A549 (cell line): Measurements from ENCODE around the gene THSD7A. TPM values are rescaled to one million over a fixed set of nuclear protein-coding genes. Genes with fewer than 3 reads are reported as not detected.

Experiments
- ATAC-seq, 2 experiments: fragments of 200-7000 bp in 1 of 2; fragments of >200 bp in 1 of 2; cut with Nextera tagmentation in 1 of 2; cut with Tn5 transposase in 1 of 2; 3 replicates each; pipeline versions ENCODE4 v1.8.0 to v1.9.1; 2018 to 2020; ENCODE audit warnings: mild to moderate bottlenecking in 1 of 2, moderate library complexity in 1 of 2
- CTCF ChIA-PET: fragments of 300-600 bp; sonication (Branson Sonifier 250); formaldehyde crosslinking; extraction: SDS; loops from one replicate; lab custom pipeline; 2021; ENCODE audit warnings: antibody characterized with exemption, inconsistent platforms; lab: Yijun Ruan, JAX
- POLR2A ChIA-PET: fragments of 350-600 bp; formaldehyde crosslinking; extraction: SDS; loops from one replicate; lab custom pipeline; 2021; ENCODE audit warnings: antibody characterized with exemption, inconsistent platforms; lab: Yijun Ruan, JAX
- DNase-seq, 2 experiments: peaks; one replicate each; pipeline versions ENCODE4 v3.0.0 to v3.0.0-alpha.2; 2011 to 2016; ENCODE audit warnings: low read depth in 1 of 2, low spot score in 1 of 2
- FAIRE-seq: peaks from 2 replicates; lab custom pipeline; 2011; peaks lifted over from hg19 to GRCh38; lab: Jason Lieb, UNC
- H3K27ac ChIP-seq, 2 experiments: fragments of >200 bp; sonication (Bioruptor Twin); formaldehyde crosslinking; 3 replicates each; pipeline ENCODE4 v1.5.1; 2016 to 2017
- H3K4me1 ChIP-seq: fragments of >200 bp; sonication (Bioruptor Twin); formaldehyde crosslinking; 3 replicates; pipeline ENCODE4 v1.6.1; 2016
- H3K4me2 ChIP-seq: fragments of >200 bp; sonication (Bioruptor Twin); formaldehyde crosslinking; 3 replicates; pipeline ENCODE4 v1.6.1; 2016
- H3K4me3 ChIP-seq: fragments of >200 bp; sonication (Bioruptor Twin); formaldehyde crosslinking; 3 replicates; pipeline ENCODE4 v1.5.1; 2016
- H3K9me3 ChIP-seq: fragments of >200 bp; sonication (Bioruptor Twin); formaldehyde crosslinking; 3 replicates; pipeline ENCODE4 v1.6.1; 2016
- BCL3 ChIP-seq: fragments of >200 bp; sonication (Bioruptor Twin); formaldehyde crosslinking; IDR thresholded peaks from 3 replicates; pipeline ENCODE4 v1.6.1; 2016
- BHLHE40 ChIP-seq: IDR thresholded peaks from 2 replicates; pipeline ENCODE4 v1.6.1; 2012; ENCODE audit warnings: low read depth, low read length, inconsistent platforms
- CHD2 ChIP-seq: fragments of 150-350 bp; IDR thresholded peaks from 2 replicates; pipeline ENCODE4 v1.6.1; 2014; ENCODE audit warnings: low read length; ENCODE audit not compliant: partially characterized antibody
- E2F6 ChIP-seq: IDR thresholded peaks from 2 replicates; pipeline ENCODE4 v1.6.1; 2012; ENCODE audit warnings: low read depth, borderline replicate concordance
- EHMT2 ChIP-seq: fragments of 200-600 bp; sonication (generic); IDR thresholded peaks from 2 replicates; pipeline ENCODE4 v1.6.1; 2016; ENCODE audit warnings: antibody characterized with exemption, low read depth, mild to moderate bottlenecking, moderate library complexity
- ELK1 ChIP-seq: fragments of 150-350 bp; IDR thresholded peaks from 2 replicates; pipeline ENCODE4 v1.6.1; 2014; ENCODE audit warnings: low read depth, mild to moderate bottlenecking, low read length
- EP300 ChIP-seq, 2 experiments: fragments of >200 bp; sonication (Bioruptor Twin); formaldehyde crosslinking; IDR thresholded peaks; 2 replicates in 1 of 2; 3 replicates in 1 of 2; pipeline ENCODE4 v1.6.1; 2016 to 2017
- FOSB ChIP-seq: fragments of 250-450 bp; sonication (Bioruptor Pico); IDR thresholded peaks from 2 replicates; pipeline ENCODE4 v1.5.0; 2020; ENCODE audit warnings: mild to moderate bottlenecking, moderate library complexity
- HDAC2 ChIP-seq: fragments of 200-600 bp; sonication (generic); IDR thresholded peaks from 2 replicates; pipeline ENCODE4 v1.6.1; 2016
- HEYL ChIP-seq: fragments of 250-450 bp; sonication (Bioruptor Pico); IDR thresholded peaks from 2 replicates; pipeline ENCODE4 v1.8.0; 2021; ENCODE audit warnings: mild to moderate bottlenecking, moderate library complexity
- HMGXB4 ChIP-seq: fragments of 250-450 bp; sonication (Bioruptor Pico); IDR thresholded peaks from 2 replicates; pipeline ENCODE4 v1.5.0; 2021; ENCODE audit warnings: mild to moderate bottlenecking, moderate library complexity, borderline replicate concordance
- HOXB5 ChIP-seq: fragments of 250-450 bp; sonication (Bioruptor Pico); IDR thresholded peaks from 2 replicates; pipeline ENCODE4 v1.5.0; 2020; ENCODE audit warnings: mild to moderate bottlenecking, moderate library complexity
- JUNB ChIP-seq: fragments of >200 bp; sonication (Bioruptor Twin); formaldehyde crosslinking; IDR thresholded peaks from 2 replicates; pipeline ENCODE4 v1.6.1; 2016
- KDM1A ChIP-seq: fragments of 200-600 bp; sonication (generic); IDR thresholded peaks from 2 replicates; pipeline ENCODE4 v1.6.1; 2016; ENCODE audit warnings: low read depth, mild to moderate bottlenecking
- MAX ChIP-seq: IDR thresholded peaks from 2 replicates; pipeline ENCODE4 v1.6.1; 2012
- MYC ChIP-seq: IDR thresholded peaks from 2 replicates; pipeline ENCODE4 v1.6.1; 2012; ENCODE audit warnings: mild to moderate bottlenecking, inconsistent platforms, low read length, improper control_type of control experiment, borderline replicate concordance
- NR3C1 ChIP-seq: fragments of >200 bp; sonication (Bioruptor Twin); formaldehyde crosslinking; IDR thresholded peaks from 3 replicates; pipeline ENCODE4 v1.6.1; 2017
- PHF8 ChIP-seq: fragments of 200-600 bp; sonication (generic); IDR thresholded peaks from 2 replicates; pipeline ENCODE4 v1.6.1; 2016; ENCODE audit warnings: low read depth, mild to moderate bottlenecking, antibody characterized with exemption, moderate library complexity, borderline replicate concordance
- POLR2A ChIP-seq: IDR thresholded peaks from 2 replicates; pipeline ENCODE4 v1.6.1; 2012; ENCODE audit warnings: mild to moderate bottlenecking, low read length
- RAD21 ChIP-seq, 2 experiments: fragments of >200 bp in 1 of 2; sonication (Bioruptor Twin) in 1 of 2; formaldehyde crosslinking in 1 of 2; IDR thresholded peaks in 1 of 2; conservative IDR thresholded peaks in 1 of 2; 2 replicates in 1 of 2; 3 replicates in 1 of 2; pipeline ENCODE4 v1.6.1; 2012 to 2018; ENCODE audit warnings: inconsistent platforms in 1 of 2
- RCOR1 ChIP-seq: fragments of 150-350 bp; IDR thresholded peaks from 2 replicates; pipeline ENCODE4 v1.6.1; 2014; ENCODE audit warnings: antibody characterized with exemption, low read length, low read depth
- SMC3 ChIP-seq: fragments of >200 bp; sonication (Bioruptor Twin); formaldehyde crosslinking; IDR thresholded peaks from 3 replicates; pipeline ENCODE4 v1.6.1; 2018; ENCODE audit warnings: inconsistent platforms
- TP53 ChIP-seq: fragments of 250-450 bp; sonication (Bioruptor Pico); IDR thresholded peaks from 2 replicates; pipeline ENCODE4 v1.5.0; 2021; ENCODE audit warnings: mild to moderate bottlenecking, moderate library complexity
- USF2 ChIP-seq: fragments of 450-650 bp; IDR thresholded peaks from 2 replicates; pipeline ENCODE4 v1.6.1; 2014; ENCODE audit warnings: antibody characterized with exemption
- ZC3H11A ChIP-seq: fragments of 450-650 bp; IDR thresholded peaks from 2 replicates; pipeline ENCODE4 v1.6.1; 2014; ENCODE audit warnings: antibody characterized with exemption, mild to moderate bottlenecking
- ZFP36 ChIP-seq: fragments of 450-650 bp; IDR thresholded peaks from 2 replicates; pipeline ENCODE4 v1.6.1; 2014; ENCODE audit warnings: borderline replicate concordance; ENCODE audit not compliant: partially characterized antibody
- WGBS: methylation state at CpG from one replicate; pipeline ENCODE4 v1.1.6; 2017; ENCODE audit errors: missing lambda C conversion rate; 5-methylcytosine and 5-hydroxymethylcytosine counted together
- polyA plus RNA-seq, 4 experiments: library from polyadenylated mRNA; depleted of rRNA in 3 of 4; stranded (reverse); fragments of >200 nt; fragmentation: RNase III in 1 of 4; extraction: RNeasy Plus Mini Kit Qiagen cat#74134 plus additional on column Dnase treatment in 1 of 4; gene quantifications; 2 replicates in 3 of 4; 3 replicates in 1 of 4; pipeline ENCODE4 v1.2.3, GENCODE V29; 2011 to 2017
- TF ChIP-seq, protein P1 (sequence below): fragments of >200 bp; sonication (Bioruptor Twin); formaldehyde crosslinking; IDR thresholded peaks from 3 replicates; pipeline ENCODE4 v1.5.1; 2016

THSD7A gene
- polyA plus RNA-seq, 2 of the 4 experiments (the other 2 are of a cell fraction), result 5.7 to 11.8 TPM

DNA sequence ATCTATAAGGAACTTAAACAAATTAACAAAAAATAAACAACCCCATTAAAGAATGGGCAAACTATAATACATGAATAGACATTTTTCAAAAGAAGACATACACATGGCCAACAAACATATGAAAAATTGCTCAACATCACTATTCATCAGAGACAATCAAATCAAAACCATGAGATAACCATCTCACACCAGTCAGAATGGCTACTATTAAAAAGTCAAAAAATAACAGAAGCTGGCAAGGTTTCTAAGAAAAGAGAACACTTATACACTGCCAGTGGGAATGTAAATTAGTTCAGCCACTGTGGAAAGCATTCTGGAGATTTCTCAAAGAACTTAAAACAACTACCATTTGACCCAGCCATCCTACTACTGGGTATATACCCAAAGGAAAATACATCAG, 280.5 kb downstream of the THSD7A start:
- ChIA-PET CTCF (no interaction called here), POLR2A (no interaction called here)
- no peak for TF ChIP-seq SMC3
- TF ChIP-seq FOSB (CRISPR knock-in tag), result no peak
- no peak for TF ChIP-seq HOXB5
- TF ChIP-seq POLR2A, result no peak
- TF ChIP-seq PHF8, result no peak
- no peak for TF ChIP-seq EP300 (IDR thresholded peaks at IDR 0.05)
- TF ChIP-seq ZFP36, result no peak
- TF ChIP-seq CHD2, result no peak
- no peak for TF ChIP-seq BHLHE40
- no peak for TF ChIP-seq ELK1
- TF ChIP-seq EHMT2, result no peak
- FAIRE-seq, result no peak
- Histone ChIP-seq H3K9me3 (no peaks in the 10 kb centered on the region), H3K27ac (no peak overlapping the region), H3K4me2 (no peak overlapping the region), H3K4me3 (no peak overlapping the region), H3K4me1 (no peaks in the 10 kb centered on the region)
- ATAC-seq, result no peak
- DNase-seq, result no peak

GRCh38 chr7:11548532-11548931, 283.5 kb downstream of the THSD7A start:
- no peak overlapping the region for H3K4me2 ChIP-seq
- H3K9me3 ChIP-seq, result peaks cover under 1% of the 10 kb centered on the region; the same call in 1 of the 3 replicates
- DNase-seq, result no peak
- no peak for TF ChIP-seq ZC3H11A
- no peak for TF ChIP-seq USF2
- TF ChIP-seq, protein P1, sequence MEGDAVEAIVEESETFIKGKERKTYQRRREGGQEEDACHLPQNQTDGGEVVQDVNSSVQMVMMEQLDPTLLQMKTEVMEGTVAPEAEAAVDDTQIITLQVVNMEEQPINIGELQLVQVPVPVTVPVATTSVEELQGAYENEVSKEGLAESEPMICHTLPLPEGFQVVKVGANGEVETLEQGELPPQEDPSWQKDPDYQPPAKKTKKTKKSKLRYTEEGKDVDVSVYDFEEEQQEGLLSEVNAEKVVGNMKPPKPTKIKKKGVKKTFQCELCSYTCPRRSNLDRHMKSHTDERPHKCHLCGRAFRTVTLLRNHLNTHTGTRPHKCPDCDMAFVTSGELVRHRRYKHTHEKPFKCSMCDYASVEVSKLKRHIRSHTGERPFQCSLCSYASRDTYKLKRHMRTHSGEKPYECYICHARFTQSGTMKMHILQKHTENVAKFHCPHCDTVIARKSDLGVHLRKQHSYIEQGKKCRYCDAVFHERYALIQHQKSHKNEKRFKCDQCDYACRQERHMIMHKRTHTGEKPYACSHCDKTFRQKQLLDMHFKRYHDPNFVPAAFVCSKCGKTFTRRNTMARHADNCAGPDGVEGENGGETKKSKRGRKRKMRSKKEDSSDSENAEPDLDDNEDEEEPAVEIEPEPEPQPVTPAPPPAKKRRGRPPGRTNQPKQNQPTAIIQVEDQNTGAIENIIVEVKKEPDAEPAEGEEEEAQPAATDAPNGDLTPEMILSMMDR, result no peak
- no peak for TF ChIP-seq E2F6
- TF ChIP-seq SMC3, result no peak
- no peak for TF ChIP-seq FOSB (CRISPR knock-in tag)
- TF ChIP-seq HMGXB4 (CRISPR knock-in tag), result no peak
- TF ChIP-seq BCL3, result no peak
- TF ChIP-seq CHD2, result no peak
- TF ChIP-seq NR3C1, result no peak
- no peak for TF ChIP-seq RAD21 (conservative IDR thresholded peaks at IDR 0.05 in 1 of 2, IDR thresholded peaks at IDR 0.05 in 1 of 2)
- no peak for TF ChIP-seq MYC
- no peak for TF ChIP-seq HDAC2
- TF ChIP-seq MAX, result no peak
- no peak for TF ChIP-seq HEYL (CRISPR knock-in tag)
- no peak for TF ChIP-seq KDM1A
- no peak for TF ChIP-seq EP300 (IDR thresholded peaks at IDR 0.05)
- no peak for TF ChIP-seq RCOR1
- TF ChIP-seq TP53 (CRISPR knock-in tag), result no peak
- no peak for TF ChIP-seq JUNB
- no peak for ATAC-seq
- ChIA-PET POLR2A (interaction anchor here (0.7 kb wide), 1 partner anchor 10 kb away, joined by 3 read pairs; no protein-coding TSS in a partner anchor), CTCF (no interaction called here)
- 24% methylated on average over 1 of the region's 1 CpG for WGBS
- no peak overlapping the region for H3K4me3 ChIP-seq
- FAIRE-seq, result no peak
- H3K4me1 ChIP-seq, result no peaks in the 10 kb centered on the region
- H3K27ac ChIP-seq, result no peak overlapping the region
